GM21360 (cell line): ENCODE measurements around the gene FAM120B.

Source experiments
- ATAC-seq: cut with Tn5 transposase; IDR thresholded peaks from one replicate; pipeline ENCODE4 v1.9.1; 2021; ENCODE audit warnings: mild to moderate bottlenecking, moderate library complexity; ENCODE audit not compliant: unreplicated experiment

Gene FAM120B

GRCh38 chr6:170453586-170454511 is 147.3 kb downstream of the FAM120B start:
- ATAC-seq: no peak

GRCh38 chr6:170454512-170455285 is 148.1 kb downstream of the FAM120B start:
- no peak for ATAC-seq

- ATAC-seq: no peak
These were observed 148.9 kb downstream of the FAM120B start for GRCh38 chr6:170455335-170455979.

- no peak for ATAC-seq
These were observed 149.8 kb downstream of the FAM120B start for GRCh38 chr6:170456334-170456733.
